GM21529 (cell line): ENCODE results near the gene NTM.

Experiments
- ATAC-seq: cut with Tn5 transposase; IDR thresholded peaks from one replicate; pipeline ENCODE4 v1.9.1; 2021; ENCODE audit not compliant: unreplicated experiment

The NTM gene

DNA sequence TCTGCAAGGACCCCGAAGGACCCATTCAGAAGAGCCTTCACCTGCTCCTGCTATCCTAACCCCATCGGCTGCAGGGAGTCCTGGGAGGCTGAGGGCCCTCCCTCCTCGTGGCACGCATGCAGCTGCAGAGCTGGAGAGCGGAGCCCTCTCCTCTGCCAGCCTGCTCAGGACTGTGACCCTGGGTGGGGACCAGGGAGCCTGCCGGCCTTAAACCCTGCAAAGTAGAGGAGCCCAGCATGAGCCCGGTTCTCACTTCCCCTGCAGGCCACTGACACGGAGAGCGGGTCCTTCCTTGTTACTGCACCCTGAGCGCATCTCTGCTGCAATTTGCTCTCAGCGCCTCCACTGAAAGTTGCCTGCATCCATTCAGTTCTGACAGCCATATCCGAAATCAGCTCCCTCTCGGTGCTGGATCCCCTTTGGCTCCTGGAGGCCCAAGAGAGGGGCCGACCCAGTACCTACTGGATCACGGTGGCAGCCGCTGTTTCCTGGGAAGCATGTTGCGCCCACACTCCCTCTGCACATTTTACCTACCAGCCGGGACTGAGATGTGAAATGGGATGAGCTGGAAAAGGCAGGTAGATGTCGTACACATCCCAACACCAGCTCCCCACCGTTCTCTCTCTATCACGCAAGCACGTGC lies 312.1 kb downstream of the NTM start:
- no peak for ATAC-seq

DNA sequence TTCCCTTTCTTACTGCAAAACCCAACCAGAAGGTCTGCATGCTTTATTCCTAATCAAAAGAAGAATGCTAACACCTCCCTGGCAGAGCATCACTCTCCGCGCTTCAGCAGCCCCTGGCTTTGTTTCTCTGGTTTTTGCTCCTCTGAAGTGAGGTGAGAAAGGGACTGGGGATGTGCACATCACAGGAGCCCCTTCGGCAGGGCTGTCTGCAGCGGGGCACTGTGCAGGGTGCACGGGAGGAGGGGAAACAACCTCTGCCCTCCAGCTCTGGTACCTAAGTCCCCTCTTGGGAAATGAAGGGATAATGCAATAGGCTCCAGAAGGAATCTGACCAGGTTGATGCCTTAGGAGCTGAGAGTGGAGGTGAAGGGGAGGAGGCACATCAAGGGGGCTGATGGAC lies 312.7 kb downstream of the NTM start:
- no peak for ATAC-seq

DNA sequence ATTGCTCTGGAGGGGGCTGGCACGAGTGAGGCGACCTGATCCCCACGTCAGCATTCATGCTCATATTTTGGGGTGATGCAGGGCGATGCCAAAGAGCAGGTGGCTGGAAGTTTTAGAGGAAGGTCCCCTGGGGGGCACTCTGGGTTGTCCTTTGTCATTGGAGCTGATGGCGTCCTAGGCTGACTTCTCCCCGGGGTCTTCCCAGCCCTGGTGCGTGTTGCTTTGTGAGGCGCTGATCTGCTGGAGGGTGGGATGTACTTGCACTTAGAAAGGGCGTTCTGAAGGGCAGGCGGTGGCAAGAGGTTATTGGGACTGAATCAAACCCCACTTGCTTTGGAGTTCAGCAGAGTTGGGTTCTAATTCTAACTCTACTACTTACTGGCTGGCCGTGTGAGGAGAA lies 313.3 kb downstream of the NTM start:
- ATAC-seq, result no peak

DNA sequence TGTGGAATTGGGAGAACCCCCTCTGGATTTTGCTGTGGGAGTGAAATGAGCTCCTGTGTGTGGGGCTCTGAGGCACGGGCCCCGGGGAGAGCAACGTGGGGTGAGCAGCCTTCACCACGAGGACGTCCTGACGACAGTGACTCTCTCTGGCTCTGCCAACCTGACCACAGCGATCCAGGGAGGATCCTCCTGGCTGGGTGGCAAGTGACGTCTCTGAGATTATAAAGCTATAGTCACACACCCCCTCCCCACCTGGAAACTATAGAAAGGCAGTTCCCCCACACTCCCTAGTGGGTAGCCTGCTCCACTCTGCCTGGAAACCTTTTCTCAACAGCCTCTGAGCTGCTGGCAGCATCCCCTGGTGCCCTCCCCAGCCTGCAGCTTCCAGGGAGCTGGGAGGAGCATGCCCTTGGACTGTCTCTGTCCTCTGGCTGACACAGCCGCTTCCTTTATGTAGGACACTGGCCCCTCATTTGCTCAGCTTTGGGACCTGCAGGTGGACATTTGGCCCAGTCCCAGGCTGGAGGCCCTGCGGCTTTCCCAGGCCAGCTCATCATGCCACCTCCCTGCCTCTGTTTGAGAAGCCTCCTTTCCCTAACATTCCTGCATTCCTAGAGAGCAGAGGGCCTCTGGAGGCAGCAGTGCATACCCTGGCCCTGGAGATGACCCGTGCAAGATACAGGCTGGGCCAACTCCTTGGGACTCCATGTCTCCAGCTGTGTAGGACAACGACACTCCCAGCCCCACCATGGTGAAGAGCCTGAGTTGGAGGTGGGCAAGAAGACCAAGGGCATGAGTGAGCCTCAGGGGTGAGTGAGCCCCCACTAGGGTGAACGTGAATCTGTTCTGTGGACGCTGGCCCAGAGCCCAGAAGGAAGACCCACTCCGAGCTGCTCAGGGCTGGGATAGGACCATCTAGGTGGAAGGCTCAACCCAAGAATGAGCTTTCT lies 314.0 kb downstream of the NTM start:
- no peak for ATAC-seq

- no peak for ATAC-seq
Observed at GRCh38 chr11:131685206-131685605, 314.8 kb downstream of the NTM start.

DNA sequence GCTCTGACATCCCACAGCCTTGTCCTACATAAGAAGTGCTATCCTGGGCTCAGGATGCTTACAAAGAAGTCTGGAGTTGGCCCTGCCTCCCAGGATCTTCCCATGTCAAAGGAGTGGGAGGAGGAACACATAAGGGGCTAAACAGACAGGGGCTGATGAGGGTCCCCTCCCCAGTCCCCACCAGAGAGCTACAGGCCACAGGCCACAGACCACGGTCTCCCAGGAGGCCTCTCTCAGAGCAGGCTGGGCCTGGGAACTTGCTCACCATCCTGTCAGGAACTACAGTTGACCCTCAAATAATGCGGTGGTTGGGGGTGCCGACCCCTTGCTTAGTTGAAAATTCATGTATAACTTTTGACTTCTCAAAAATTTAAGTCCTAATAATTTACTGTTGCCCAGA lies 315.5 kb downstream of the NTM start:
- no peak for ATAC-seq

GRCh38 chr11:131686836-131687235 lies 316.4 kb downstream of the NTM start:
- no peak for ATAC-seq

- no peak for ATAC-seq
Observed at GRCh38 chr11:131687291-131688047, 317.1 kb downstream of the NTM start.

GRCh38 chr11:131688048-131688693 lies 317.8 kb downstream of the NTM start:
- peak; percentile 82 for ATAC-seq

DNA sequence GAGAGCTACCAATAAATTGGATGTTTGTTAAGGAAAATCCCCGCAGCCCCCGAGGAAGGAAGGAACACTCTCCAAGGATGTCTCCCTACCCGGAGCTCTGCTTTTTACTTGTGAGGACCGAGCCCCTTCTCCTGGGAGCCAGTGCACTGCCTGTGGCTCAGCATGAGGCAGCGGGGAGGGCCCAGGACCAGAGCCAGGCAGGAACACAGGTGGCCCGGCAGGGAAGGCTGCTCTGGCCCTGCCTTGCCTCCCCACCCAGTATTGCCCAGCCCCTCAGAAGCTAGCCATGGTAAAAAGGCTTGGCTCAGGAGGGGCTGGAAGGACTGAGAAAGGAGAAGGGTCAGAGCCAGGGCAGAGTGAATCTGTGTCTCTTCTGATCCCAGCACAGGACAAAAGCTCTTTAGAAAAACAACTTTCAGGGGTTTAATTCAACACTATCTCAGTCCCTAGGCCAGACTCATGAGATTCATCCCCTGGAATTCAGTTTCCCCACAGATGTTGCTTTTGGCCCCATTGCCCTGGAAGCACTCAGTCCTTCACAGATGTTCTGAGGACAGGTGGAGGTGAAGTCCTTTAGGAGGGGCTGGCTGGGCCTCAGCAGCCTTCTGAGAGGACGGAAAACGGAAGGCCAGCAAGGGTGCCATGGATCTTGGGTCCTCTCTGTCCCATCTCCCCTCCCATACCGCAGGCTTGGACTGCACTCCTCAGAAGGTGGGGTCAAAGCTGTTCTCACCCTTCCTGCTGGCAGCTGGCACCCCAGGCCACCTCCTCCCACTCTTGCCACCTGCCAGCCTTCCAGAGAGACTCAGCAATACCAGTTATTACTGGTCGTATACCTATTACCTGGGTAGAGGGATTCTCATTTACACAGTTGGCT lies 318.9 kb downstream of the NTM start:
- ATAC-seq, result no peak

GRCh38 chr11:131690362-131690761 lies 319.9 kb downstream of the NTM start:
- no peak for ATAC-seq

GRCh38 chr11:131690776-131691175 lies 320.4 kb downstream of the NTM start:
- ATAC-seq, result no peak

GRCh38 chr11:131691181-131692041 lies 321.0 kb downstream of the NTM start:
- peak; percentile 32 for ATAC-seq

- no peak for ATAC-seq
Observed at GRCh38 chr11:131692151-131692550, 321.7 kb downstream of the NTM start.

- ATAC-seq, result no peak
Observed at GRCh38 chr11:131692961-131693360, 322.5 kb downstream of the NTM start.

DNA sequence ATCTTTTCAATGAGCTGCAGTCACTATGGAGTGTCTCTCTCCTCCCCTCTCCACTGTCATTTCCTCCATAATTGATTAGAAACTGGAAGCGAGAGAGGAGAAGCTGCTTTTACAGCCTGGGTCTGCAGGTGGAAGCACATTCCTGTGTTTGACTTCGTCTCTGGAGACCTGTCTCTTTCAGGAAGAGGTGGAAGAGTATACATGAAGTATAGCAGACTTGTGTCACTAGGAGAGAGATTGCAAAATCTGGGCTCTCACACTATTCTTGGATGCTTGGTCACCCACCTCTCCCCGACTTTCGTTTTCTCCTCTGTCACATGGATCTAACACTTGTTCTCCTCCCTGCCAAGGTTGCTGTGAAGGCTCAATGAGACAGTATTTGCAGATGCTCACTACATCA lies 323.3 kb downstream of the NTM start:
- ATAC-seq, result no peak

- peak; percentile 93 for ATAC-seq
Observed at GRCh38 chr11:131694526-131695424, 324.4 kb downstream of the NTM start.

DNA sequence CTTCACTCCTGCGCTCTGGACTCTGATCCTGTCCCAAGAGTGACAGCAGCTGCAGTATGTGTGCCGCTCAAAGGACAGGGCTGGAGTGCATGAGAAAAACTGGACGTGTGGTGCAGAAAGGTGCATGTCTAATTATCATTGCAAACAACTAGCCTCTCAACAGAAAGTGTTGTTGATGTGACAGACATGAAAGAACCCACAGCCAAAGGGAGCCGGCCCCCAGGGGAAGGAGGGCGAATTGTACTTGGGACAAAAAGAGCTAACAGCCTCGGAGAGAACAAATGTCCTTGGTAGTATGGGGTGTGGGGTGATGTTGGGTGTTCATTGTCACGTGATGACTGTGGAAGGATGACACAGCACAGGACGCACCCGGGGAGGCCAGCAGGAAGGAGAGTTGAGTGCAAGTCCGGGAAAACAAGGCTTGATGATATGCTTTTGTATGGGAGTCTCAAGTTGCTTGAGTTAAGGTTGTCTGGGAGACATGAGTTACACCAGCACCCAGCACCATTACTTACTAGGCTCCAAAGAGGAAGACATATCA lies 325.5 kb downstream of the NTM start:
- no peak for ATAC-seq
